Hematopoietic multipotent progenitor cell treated with erythropoietin and hydrocortisone succinate and interleukin-3 and kit ligand, for 4 days (in vitro differentiated cells): ENCODE measurements around the gene C22orf23.
"Not testable (repeated sequence)": the region's sequence is repeated elsewhere in the genome, so short reads cannot be mapped to it uniquely, and the experiment has no call there.

ENCODE experiments used
- DNase-seq: peaks from one replicate; pipeline ENCODE4 v3.0.0-alpha.2; 2015

C22orf23 gene

DNA sequence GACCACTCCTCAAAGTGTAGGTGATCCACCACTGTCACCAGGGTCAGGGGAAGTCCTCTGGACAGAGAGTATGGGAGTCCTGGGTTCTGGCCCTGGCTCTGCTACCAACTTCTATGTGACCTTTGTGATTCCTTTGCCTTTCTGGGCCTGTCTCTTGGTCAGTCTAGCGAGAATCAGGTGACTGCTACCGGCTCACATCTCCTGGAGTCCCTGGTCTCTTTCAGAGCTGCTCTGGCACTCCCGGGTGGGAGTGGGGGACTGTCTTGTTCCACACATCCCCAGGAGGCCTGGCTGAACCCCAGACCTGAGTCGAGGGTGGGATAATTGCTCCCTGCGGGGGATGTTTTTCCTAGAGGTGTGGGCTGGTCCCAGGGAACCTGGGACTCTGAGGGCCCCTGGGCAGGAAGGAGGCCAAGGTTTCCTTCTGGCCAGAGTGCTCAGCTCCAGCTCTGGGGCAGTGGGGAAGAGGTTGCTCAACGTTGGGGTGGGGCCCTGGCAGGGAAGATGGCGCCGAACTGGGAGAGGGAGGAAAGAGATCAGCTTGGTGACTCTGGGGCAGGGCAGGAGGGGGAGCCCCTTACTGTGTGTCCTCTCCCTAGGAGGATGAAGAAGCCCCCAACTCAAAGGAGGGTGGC lies 28.9 kb upstream of the C22orf23 start:
- DNase-seq = no peak

DNA sequence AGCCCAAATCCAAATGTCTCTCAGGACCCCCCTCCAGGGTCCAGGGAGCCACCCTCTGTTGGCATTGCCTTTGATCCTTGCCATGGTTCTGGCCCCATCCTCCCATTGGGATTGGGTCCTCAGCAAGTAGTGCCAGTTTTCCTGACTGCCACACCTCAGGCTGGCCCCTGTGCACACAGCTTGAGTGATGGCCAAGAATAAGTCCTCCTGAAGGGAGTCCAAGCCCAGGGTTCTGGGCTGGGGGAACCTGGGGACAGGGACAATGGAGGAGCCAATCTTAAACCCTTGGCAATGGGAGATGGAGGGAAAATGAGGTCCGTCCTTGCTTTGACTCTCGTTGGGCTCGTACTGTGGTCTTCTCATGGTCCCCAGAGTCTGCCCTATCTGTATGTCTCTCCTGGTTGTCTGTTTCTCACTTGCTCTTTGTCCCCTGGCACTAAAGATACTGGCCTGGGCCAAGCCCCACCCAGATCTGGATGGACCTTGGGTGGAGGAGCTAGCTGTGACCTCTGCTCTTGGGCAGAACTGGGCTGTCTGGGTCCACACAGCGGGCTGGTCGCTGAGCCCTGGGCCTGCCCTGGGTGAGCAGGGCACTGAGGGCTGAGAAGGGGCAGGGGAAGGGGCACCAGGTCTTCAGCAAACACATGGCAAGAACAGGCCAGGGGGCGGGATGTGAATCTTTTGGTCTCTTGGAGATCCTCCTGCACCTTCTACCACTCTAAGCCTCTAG lies 28.0 kb upstream of the C22orf23 start:
- no peak for DNase-seq

DNA sequence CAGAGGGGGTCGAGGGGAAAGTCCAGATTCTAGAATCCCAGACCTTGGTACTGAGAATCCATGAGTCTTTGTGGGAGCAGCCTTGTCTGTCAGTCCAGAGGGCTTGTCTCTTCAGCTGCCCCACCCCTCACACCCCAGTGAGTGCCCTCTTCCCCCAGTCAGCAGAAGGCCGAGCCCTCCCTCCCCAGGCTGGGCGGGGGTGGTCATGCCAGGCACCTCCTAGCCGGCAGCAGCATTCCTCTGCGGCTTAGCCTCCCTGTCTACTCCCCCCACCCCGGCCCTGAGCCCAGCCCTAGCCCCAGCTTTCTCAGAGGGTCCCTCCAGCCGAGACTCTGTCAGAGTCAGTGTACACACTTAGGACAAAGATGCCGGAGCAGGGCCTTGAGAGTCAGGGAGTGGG lies 26.4 kb upstream of the C22orf23 start:
- no peak for DNase-seq

DNA sequence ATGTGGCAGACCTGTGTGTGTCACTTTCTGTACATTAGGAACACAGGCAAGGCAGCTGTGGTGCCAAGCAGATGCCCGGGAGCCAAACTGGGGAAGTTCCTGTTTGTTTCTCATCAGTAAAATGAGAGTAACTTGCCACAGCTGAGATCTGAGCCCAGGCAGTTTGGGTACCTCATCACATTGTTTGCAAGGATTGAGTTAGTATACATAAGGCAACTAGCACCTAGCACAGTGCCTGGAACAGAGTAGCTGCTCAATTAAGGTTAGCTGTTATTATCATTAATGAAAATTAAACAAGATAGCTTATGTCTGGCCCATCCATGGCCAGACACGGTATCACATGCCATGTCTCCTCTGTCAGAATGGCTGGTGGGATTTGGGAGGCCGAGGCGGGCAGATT lies 23.1 kb upstream of the C22orf23 start:
- DNase-seq = no peak

DNA sequence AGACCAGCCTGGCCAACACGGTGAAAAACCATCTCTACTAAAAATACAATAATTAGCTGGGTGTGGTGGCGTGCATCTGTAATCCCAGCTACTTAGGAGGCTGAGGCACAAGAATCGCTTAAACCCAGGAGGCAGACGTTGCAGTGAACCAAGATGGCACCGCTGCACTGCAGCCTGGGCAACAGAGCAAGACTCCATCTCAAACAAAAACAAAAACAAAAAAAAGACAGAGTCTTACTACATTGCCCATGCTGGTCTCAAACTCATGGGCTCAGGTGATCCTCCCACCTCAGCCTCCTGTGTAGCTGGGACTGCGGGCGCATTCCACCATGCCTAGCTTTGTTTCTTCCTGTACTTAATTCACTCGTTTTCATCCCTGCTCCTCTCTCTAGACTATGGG lies 22.6 kb upstream of the C22orf23 start:
- DNase-seq = not testable (repeated sequence)

DNA sequence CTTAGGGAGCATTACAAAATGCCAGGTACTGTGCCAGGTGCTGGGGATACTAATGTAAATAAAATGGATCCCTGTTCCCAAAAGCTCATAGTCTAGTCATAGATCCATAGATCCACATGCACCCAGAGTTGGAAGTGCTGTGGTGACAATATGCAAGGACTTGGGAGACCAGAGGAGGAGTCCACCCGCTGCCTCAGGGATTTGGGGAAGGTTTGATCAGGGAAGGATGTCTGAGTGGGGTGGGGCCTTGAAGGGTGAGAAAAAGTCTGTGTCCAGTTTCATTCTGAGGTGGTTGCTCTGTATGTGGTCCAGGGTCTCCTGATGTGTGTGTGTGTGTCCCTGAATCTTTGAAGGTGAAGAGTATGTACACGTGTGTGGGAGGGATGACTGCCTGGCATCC lies 21.8 kb upstream of the C22orf23 start:
- DNase-seq = no peak

DNA sequence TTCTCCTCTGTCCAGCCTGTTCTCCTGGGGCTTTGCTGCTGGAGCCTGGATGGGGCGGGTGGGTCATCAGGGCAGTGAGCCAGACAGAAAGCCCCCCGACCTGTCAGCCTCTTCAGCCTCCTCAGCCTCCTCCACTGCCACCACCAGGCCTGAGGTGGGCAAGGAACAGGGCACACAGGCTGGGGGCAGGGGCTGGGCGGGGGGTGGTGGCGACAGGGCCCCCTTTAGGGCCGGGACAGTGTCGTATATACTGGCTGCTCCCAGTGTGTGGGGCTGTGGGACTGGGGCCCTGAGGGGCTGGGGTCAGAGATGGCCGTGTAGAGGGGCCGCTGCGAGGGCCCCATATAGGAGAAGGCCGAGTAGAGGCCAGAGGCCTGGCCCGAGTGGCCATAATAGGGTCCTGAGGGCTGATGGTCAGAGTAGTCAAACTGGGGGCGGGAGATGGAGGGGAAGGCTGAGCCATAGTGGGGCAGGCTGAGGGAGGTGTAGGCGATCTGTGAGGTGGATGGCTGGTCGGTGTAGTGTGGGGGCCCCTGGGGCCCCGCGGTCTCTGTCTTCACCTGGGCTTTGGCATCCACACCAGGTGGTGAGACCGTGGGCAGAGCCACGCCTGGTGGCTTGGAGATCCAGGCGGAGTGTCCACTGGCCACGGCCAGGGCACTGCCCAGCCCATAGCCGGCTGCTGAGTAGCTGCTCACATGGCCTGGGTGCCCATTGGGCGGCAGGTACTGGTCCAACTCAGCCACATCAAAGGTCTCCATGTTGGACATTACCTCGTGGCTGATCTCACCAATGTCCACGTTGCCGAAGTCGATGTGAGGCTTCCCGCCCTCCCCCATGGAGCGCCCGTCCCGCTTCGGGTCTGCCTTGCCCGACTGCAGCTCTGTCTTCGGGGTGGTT lies 20.1 kb upstream of the C22orf23 start:
- DNase-seq = no peak

DNA sequence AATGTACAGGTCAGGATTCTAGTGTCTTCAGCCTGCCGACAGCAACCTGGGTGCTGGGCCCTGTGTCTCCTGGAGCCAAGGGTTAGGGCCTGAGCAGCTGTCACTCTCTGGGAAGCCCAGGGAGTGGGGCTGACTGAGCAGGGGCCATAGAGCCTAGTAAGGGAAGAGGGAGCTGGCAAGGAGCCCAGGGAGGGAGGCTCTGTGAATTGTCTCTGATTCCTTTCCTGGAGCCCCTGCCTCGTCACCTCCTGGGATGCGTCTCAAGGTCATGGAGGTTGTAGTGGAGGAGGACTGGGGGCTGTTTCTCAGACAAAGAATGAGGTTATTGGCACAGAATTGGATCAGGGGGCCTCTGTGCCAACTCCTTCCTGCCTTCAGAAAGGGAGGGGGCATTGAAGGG lies 19.1 kb upstream of the C22orf23 start:
- no peak for DNase-seq

DNA sequence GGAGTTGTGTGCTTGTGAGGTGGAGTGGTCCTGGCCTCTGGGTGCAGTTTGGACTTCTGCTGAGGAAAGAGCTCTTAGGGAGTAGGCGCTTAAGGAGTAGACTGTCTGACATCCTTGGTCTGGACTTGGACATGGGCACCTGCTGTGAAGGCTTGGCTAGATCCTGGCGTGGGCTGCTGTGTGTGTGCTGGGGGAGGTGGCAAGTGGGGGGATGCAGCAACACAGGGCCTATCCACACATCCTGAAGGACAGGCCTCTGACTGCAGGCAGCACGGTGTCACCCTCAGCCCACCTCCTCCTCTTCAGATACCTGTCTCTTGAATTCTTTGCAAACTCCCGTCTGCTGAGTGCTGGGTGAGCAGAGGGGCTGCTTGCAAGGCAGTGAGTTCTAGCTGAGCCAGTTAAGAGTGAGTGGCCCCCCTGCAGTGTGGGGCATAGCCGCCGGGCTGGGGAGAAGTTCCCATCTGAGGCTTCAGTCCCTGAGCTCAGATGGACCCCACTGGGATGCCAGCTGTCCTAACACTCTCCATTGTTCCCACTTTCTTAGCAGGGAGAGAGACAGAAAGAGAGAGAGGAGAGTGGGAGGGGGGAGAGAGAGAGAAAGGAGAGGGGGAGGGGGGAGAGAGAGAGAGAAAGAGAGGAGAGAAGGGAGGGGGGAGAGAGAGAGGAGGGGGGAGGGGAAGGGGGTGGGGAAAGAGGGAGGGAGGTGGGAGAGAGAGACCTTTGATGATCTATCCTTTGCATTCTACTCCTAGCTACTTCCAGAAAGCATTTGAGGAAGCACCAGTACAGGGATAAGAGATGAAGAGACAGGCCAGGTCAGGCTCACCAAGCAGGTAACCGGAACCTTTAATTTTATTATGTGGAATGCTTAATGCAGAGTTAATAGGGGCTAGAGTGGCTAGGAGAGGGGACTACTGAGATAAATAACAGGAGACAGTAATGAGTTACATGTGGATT lies 18.4 kb upstream of the C22orf23 start:
- no peak for DNase-seq

DNA sequence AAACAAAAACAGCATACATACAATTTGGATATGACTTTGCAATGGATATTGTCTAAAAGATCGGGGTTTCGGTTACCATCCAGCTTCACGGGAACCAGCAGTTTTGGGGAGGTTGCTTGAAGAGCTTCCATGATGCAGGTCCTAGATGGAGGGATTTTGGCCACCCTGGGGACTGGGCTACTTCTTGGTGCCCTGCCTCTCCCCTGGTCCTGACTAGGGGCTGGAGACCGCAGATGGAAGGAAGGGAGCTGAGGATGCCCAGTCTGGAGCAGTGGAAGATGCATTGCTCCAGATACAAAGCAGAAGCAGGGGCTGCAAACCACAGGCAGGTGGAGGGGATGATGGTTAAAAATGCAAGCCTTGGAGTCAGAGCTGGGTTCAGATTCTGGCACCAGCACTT lies 17.5 kb upstream of the C22orf23 start:
- DNase-seq = no peak

DNA sequence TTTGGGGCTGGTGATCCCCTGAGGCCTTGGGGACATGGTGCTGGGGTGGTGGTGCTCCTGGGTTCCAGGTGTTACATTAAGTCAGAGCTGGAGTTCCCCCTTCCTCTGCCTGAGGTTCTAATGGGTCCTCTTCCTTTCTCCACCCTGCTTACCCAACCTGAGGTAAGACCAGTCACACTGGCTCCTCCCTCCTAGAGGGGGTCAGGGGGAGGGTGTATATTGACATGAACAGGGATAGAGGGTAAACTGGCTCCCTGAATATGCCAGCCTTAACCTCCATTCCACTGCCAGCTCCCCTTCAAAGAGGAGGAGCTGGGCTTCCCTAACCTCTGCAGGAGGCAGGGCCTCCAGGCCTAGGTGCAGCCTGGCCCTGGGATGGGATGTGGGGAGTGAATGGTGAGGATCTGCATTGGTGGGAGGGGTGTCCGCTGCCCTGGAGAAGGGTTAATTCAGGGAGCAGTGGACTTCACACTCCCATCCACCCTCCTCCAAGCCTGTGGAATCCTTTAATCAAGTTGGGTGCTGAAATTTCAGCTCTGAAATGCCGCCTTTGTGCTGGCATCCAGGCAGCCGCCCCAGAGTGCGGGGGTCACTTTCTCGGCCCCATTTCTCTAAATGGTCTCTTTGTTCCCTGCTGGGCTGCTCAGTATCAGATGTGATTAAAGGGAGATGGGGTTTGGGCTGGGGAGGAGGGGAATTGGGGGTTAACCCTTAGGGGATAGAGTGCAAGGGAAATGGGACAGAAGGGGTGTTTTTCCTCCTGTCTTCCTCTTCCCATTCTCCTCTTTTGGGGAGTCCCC lies 15.3 kb upstream of the C22orf23 start:
- DNase-seq = no peak

DNA sequence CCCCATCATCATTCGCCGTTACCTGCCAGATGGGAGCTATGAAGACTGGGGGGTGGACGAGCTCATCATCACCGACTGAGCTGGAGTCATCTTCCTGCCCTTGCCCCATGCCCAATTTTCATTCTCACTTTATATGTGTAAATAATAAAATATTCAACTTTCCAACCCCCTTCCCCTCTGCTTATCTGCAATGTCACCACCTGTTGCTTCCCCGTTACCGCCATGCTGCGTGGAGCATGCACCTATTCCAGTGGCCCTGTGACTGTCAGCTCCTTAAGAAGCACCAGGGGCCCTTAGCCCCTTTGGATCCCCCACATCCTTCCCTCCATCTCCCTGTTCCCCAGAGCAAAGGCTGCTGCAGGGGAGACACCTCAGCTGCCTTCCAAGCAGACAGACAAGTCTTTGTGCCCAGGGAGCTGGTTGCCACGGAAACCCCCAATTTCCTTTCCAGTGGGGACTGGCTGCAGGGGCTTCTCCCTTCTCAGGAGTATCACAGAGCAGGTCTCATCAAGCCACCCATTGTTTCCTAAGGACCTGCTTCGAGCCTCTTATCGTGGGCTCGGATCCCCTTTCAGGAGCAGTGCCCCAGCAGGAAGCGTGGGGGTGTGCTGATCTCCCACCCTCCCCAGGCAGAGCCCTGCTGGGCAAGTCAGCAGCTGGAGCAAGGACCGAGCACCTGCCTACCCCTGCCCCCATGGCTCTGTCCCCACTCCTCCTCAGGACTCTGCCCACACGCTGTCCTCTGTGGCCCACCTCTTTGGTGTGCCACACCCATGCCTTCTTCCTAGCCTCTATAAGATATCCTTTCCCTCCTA lies 14.4 kb upstream of the C22orf23 start:
- no peak for DNase-seq

DNA sequence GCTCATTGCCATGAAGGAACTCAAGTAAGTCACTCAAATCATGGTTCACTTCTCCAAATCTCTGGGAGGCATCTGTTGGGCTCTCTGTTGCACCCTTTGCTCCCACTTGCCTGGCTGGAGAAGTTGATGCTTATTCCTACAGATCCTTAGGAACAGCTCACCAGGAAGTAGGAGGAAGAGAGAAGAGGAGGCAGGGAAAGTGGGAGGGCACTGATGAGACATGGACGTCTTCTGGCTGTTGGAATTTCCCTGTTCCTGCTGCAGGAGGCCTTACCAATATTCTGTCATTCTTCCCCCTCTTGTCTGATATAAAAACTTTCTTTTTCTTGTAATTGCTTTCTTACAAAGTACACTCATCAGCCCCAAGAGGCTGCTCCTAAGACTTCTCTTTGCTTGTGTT lies 13.7 kb upstream of the C22orf23 start:
- no peak for DNase-seq

DNA sequence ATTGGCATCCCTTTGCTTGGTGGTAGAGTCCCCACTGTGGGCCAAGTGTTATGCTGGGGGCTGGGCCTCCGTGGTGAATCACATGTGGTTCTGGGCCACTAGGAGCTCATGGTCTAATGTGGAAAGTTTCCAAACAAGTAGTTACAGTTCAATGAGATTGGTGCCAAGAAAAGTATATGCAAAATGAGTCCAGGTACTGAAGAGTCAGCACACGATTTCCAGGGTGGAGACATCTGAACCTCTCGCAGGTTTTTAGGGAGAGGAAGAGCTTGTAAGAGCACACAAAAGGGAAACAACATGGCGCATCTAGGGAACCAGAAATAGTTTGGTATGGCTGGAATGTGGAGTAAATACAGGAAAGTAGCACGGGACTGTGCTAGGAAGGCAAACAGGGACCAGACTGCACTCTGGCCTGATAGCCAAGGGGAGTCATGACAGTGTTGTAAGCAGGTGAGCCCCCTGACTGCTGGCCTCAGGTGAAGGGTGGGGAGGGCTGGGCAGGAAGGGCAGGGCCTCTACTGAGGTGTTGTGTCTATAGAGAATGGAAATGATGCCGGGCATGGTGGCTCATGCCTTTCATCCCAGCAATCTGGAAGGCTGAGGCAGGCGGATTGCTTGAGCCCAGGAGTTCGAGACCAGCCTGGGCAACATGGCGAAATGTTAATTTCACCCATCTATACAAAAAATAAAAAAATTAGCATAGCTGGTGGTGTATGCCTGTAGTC lies 12.7 kb upstream of the C22orf23 start:
- no peak for DNase-seq

DNA sequence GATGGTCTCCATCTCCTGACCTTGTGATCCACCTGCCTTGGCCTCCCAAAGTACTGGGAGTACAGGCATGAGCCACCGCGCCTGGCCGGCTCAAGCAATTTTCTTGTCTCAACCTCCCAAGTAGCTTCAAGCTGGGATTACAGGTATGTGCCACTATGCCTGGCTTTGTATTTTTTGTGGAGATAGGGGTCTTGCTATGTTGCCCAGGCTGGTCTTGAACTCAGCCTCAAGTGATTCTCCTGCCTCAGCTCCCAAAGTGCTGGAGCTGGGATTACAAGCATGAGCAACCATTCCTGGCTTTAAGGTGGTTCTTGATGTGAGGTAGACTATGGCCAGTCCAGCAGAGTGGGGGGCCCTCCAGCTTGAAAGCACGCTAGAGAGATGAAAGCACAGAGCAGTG lies 7.7 kb upstream of the C22orf23 start:
- DNase-seq = no peak

DNA sequence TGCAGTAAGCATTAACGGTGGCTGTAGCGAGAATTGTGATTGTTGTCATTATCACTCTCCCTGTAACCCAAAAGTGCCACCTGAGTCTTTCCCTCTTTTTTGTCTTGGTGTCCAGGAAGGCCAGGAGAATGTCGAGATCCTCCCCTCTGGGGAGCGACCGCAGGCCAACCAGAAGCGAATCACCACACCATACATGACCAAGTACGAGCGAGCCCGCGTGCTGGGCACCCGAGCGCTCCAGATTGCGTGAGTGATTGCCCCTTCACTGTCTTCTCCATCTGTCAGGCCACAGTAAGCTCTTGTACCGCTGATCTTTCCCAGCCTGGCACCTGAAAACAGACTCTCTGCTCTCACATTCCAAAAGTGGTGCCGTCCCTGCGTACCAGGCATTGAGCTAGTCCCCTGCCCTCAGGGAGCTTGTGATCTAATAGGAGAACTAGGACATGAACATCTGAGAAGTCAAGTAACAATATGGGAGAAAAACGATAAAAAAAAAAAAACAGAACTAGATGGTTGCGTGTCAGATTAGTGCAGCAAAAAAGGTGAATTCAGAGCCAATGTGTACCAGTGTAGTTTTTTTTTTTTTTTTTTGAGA lies 5.9 kb upstream of the C22orf23 start:
- DNase-seq = no peak

DNA sequence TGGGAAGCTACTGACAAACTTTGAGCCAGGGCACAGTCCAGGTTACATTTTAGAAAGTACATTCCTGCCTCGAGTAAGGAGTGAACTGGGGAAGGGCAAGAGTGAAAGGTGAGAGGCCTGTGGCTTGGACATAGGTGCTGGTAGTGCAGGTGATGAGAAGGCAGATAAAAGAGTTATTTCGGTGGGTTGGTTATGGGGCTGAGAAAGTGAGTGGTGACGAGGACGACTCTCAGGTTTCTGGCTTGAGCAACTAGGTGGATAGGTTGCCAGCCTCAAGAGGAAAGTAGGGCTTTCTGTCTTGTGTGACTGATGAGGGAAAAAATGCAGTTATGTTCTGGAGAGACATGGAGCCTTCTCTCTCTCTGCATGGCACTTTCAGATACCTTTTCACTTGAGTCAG lies 3.8 kb upstream of the C22orf23 start:
- DNase-seq = no peak

DNA sequence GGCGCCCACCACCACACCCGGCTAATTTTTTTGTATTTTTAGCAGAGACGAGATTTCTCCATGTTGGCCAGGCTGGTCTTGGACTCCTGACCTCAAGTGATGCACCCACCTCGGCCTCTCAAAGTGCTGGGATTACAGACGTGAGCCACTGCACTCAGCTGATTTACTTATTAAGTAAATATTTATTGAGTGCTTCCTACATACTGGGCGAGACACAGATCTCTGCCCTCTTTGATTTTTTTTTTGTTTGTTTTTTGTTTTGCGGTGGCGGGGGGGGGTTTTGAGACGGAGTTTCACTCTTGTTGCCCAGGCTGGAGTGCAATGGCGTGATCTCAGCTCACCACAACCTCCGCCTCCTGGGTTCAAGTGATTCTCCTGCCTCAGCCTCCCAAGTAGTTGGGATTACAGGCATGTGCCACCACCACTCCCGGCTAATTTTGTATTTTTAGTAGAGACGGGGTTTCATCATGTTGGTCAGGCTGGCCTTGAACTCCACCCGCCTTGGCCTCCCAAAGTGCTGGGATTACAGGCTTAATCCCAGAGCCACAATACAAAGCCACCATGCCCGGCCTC lies 2.5 kb upstream of the C22orf23 start:
- DNase-seq = not testable (repeated sequence)

DNA sequence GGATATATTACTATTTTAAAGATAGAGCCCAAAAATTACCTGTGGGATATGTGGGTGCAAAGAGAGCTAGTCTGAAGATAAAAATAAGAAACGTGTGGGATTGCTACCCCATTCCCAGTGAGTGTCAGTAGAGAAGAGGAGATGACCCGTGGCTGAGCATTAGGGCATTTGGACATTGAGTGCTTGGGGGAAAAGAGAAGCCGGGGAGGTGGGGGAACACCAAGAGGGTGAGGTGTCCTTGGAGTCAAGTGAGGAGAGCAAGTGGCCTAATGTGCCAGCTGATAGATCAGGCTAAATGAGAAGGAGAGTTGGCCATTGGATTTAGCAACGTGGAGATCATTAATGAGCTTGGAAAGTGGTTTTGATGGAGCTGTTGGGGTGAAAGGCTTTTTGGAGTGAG lies 1.3 kb upstream of the C22orf23 start:
- no peak for DNase-seq
